Smooth muscle cell (in vitro differentiated cells): ENCODE data around the gene EGF. TPM values are rescaled to one million over a fixed set of nuclear protein-coding genes. Genes with fewer than 3 reads are reported as not detected.

Experiments used
- DNase-seq: peaks from one replicate; lab custom pipeline; 2025; ENCODE audit not compliant: unreplicated experiment; lab: John Stamatoyannopoulos, UW
- H2AFZ ChIP-seq: fragments of 200-600 bp; sonication (generic); 2 replicates; pipeline ENCODE4 v1.6.0; 2016; ENCODE audit warnings: antibody characterized with exemption, low read depth, mild to moderate bottlenecking
- H3F3A ChIP-seq: fragments of 200-600 bp; sonication (generic); 2 replicates; pipeline ENCODE4 v1.6.0; 2017; ENCODE audit warnings: antibody characterized with exemption, low read depth
- H3K27ac ChIP-seq: fragments of 200-600 bp; sonication (generic); 2 replicates; pipeline ENCODE4 v1.5.1; 2016; ENCODE audit warnings: low read depth, mild to moderate bottlenecking
- H3K27me3 ChIP-seq: fragments of 200-600 bp; sonication (generic); 2 replicates; pipeline ENCODE4 v1.6.1; 2016; ENCODE audit warnings: low read depth, mild to moderate bottlenecking
- H3K36me3 ChIP-seq: fragments of 200-600 bp; sonication (generic); 2 replicates; pipeline ENCODE4 v1.5.1; 2016; ENCODE audit warnings: low read depth
- H3K4me1 ChIP-seq: fragments of 200-600 bp; sonication (generic); 2 replicates; pipeline ENCODE4 v1.5.1; 2016; ENCODE audit warnings: low read depth
- H3K4me2 ChIP-seq: fragments of 200-600 bp; sonication (generic); 2 replicates; pipeline ENCODE4 v1.6.0; 2016; ENCODE audit warnings: mild to moderate bottlenecking
- H3K4me3 ChIP-seq: fragments of 200-600 bp; sonication (generic); 2 replicates; pipeline ENCODE4 v1.5.1; 2016; ENCODE audit warnings: mild to moderate bottlenecking
- H3K79me2 ChIP-seq: fragments of 200-600 bp; sonication (generic); 2 replicates; pipeline ENCODE4 v1.6.0; 2016; ENCODE audit warnings: low read depth, mild to moderate bottlenecking
- H3K9ac ChIP-seq: fragments of 200-600 bp; sonication (generic); 2 replicates; pipeline ENCODE4 v1.6.0; 2016; ENCODE audit warnings: low read depth
- H3K9me3 ChIP-seq: fragments of 200-600 bp; sonication (generic); replicated peaks from 2 replicates; pipeline ENCODE4 v1.5.1; 2016; ENCODE audit warnings: low read depth
- H4K20me1 ChIP-seq: fragments of 200-600 bp; sonication (generic); 2 replicates; pipeline ENCODE4 v1.6.0; 2016; ENCODE audit warnings: low read depth
- WGBS: methylation state at CpG from one replicate; pipeline ENCODE4 v1.1.7; 2016; ENCODE audit warnings: low lambda C conversion rate; 5-methylcytosine and 5-hydroxymethylcytosine counted together
- polyA plus RNA-seq: library from polyadenylated mRNA; unstranded; fragments of >200 nt; fragmentation: Nextera tagmentation; extraction: Ambion mirVana; gene quantifications from 2 replicates; pipeline ENCODE4 v1.2.1, GENCODE V29; 2016
- total RNA-seq: library from RNA; depleted of rRNA; stranded (reverse); fragments of >200 nt; gene quantifications from 2 replicates; pipeline ENCODE4 v1.2.3, GENCODE V29; 2014
- TF ChIP-seq, protein P1 (sequence below): fragments of 200-600 bp; sonication (generic); IDR thresholded peaks from 2 replicates; pipeline ENCODE4 v1.5.1; 2017; ENCODE audit warnings: borderline replicate concordance, mild to moderate bottlenecking, antibody characterized with exemption; ENCODE audit not compliant: insufficient read depth, poor library complexity, severe bottlenecking

EGF gene
- total and polyA plus RNA-seq, 2 experiments from 2014 or later = 0.72 to 15.2 TPM

DNA sequence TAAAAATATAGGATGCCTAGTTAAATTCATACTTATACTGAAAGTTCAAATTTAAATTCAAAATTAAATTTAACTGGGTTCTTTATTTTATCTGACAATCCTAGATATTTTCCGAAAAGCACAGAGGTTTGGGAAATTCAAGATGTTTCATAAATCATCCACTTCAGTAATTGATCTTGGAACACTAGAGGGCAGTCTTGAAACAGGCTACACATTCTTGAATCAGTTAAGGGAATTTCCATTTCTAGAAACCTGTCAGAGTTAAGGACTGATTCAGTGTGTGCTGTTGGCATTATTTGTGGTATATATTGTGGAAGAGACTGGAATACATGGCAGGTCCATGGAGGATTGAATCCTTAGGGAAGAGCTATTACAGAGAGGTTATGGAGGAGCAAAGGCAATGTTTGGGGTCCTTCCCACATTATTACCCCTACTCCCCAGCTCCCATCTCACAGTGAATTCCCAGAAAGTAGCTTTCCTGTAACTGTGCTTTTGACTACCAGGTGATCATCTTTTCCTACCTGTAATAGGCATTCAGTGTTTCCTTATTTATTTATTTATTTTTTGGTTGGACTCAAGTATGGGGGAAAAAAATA is 92.9 kb downstream of the EGF start:
- no peaks in the 10 kb centered on the region for H3K27me3 ChIP-seq
- no peaks in the 10 kb centered on the region for H4K20me1 ChIP-seq
- H3K4me1 ChIP-seq = no peaks in the 10 kb centered on the region
- H3K27ac ChIP-seq = no peak overlapping the region
- no peaks in the 10 kb centered on the region for H3F3A ChIP-seq
- no peak overlapping the region for H3K4me2 ChIP-seq
- no peaks in the 10 kb centered on the region for H3K36me3 ChIP-seq
- H3K9ac ChIP-seq = no peak overlapping the region
- H3K79me2 ChIP-seq = no peaks in the 10 kb centered on the region
- no peaks in the 10 kb centered on the region for H3K9me3 ChIP-seq
- 60% methylated on average over 1 of the region's 1 CpG for WGBS
- H2AFZ ChIP-seq = no peak overlapping the region
- TF ChIP-seq, protein P1, sequence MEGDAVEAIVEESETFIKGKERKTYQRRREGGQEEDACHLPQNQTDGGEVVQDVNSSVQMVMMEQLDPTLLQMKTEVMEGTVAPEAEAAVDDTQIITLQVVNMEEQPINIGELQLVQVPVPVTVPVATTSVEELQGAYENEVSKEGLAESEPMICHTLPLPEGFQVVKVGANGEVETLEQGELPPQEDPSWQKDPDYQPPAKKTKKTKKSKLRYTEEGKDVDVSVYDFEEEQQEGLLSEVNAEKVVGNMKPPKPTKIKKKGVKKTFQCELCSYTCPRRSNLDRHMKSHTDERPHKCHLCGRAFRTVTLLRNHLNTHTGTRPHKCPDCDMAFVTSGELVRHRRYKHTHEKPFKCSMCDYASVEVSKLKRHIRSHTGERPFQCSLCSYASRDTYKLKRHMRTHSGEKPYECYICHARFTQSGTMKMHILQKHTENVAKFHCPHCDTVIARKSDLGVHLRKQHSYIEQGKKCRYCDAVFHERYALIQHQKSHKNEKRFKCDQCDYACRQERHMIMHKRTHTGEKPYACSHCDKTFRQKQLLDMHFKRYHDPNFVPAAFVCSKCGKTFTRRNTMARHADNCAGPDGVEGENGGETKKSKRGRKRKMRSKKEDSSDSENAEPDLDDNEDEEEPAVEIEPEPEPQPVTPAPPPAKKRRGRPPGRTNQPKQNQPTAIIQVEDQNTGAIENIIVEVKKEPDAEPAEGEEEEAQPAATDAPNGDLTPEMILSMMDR = peak; percentile 77
- no peak for DNase-seq
- H3K4me3 ChIP-seq = no peak overlapping the region

DNA sequence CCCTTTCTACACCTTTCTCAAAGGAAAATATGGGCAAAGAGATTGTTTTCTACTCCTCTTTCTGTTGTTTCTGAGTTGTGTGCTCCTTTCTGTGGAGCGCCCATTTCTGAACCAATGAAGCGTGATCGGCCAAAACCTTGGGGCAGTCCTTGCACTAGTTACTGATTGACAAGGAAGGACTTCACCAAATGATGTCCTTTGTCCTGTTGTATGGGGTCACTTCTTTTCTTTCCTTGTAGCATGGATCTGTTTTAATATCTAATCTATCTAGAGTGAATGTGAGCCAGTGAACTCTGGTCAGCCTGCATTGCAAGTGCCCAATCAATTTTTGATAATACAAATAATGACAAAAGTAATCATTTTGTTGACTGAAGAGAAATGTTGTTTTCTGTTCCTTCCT is 94.5 kb downstream of the EGF start:
- TF ChIP-seq, protein P1 = no peak
- Histone ChIP-seq H3K4me1 (no peaks in the 10 kb centered on the region), H2AFZ (no peak overlapping the region), H3K27ac (no peak overlapping the region), H3K9ac (no peak overlapping the region), H3F3A (no peaks in the 10 kb centered on the region), H3K4me3 (no peak overlapping the region), H3K27me3 (no peaks in the 10 kb centered on the region), H3K36me3 (no peaks in the 10 kb centered on the region), H3K9me3 (no peaks in the 10 kb centered on the region), H3K4me2 (no peak overlapping the region), H4K20me1 (no peaks in the 10 kb centered on the region), H3K79me2 (no peaks in the 10 kb centered on the region)
- DNase-seq = no peak
- 98% methylated on average over 3 of the region's 3 CpGs for WGBS

GRCh38 chr4:110008540-110008939 is 95.9 kb downstream of the EGF start:
- no peak overlapping the region for H2AFZ ChIP-seq
- no peaks in the 10 kb centered on the region for H3K36me3 ChIP-seq
- H3K4me3 ChIP-seq = no peak overlapping the region
- H3K9ac ChIP-seq = no peak overlapping the region
- TF ChIP-seq, protein P1 = no peak
- H3K4me2 ChIP-seq = no peak overlapping the region
- no peak for DNase-seq
- H3K4me1 ChIP-seq = no peaks in the 10 kb centered on the region
- H3K9me3 ChIP-seq = no peaks in the 10 kb centered on the region
- H3K27me3 ChIP-seq = no peaks in the 10 kb centered on the region
- no peaks in the 10 kb centered on the region for H3K79me2 ChIP-seq
- H4K20me1 ChIP-seq = no peaks in the 10 kb centered on the region
- 57% methylated on average over 2 of the region's 2 CpGs for WGBS
- no peaks in the 10 kb centered on the region for H3F3A ChIP-seq
- no peak overlapping the region for H3K27ac ChIP-seq

DNA sequence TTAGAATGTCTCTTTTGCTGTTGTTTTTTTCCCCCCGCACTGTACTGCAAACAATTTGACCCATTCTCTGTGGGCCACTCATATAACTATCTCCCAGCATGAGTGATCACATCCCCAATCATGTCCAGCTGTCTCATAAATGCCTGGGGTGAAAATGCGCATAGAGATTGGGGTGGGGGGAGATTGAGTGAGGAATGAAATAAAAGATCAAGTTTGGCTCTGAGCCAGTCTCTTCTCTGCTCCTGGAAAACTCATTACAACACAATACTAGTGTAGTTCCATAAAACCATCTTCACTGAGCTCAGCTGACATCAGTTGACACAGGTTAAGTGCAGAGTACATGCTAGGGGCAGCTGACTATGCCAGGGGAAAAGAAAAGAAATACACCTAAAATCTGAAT is 96.9 kb downstream of the EGF start:
- no peak overlapping the region for H3K27ac ChIP-seq
- H3K79me2 ChIP-seq = no peaks in the 10 kb centered on the region
- H3K4me3 ChIP-seq = no peak overlapping the region
- H3F3A ChIP-seq = no peaks in the 10 kb centered on the region
- no peaks in the 10 kb centered on the region for H3K36me3 ChIP-seq
- TF ChIP-seq, protein P1 = no peak
- no peak overlapping the region for H3K4me2 ChIP-seq
- DNase-seq = no peak
- H3K9me3 ChIP-seq = no peaks in the 10 kb centered on the region
- no peaks in the 10 kb centered on the region for H3K4me1 ChIP-seq
- no peaks in the 10 kb centered on the region for H4K20me1 ChIP-seq
- H2AFZ ChIP-seq = no peak overlapping the region
- no peak overlapping the region for H3K9ac ChIP-seq
- WGBS = 80% methylated on average over 2 of the region's 2 CpGs
- no peaks in the 10 kb centered on the region for H3K27me3 ChIP-seq
